ENCODE measurements around the gene WDR41.
A peak's percentile ranks its signal among the peaks of the same experiment; 100 is the strongest.
"Not testable (repeated sequence)": the region's sequence is repeated elsewhere in the genome, so short reads cannot be mapped to it uniquely, and the experiment has no call there.

Gene WDR41, protein sequence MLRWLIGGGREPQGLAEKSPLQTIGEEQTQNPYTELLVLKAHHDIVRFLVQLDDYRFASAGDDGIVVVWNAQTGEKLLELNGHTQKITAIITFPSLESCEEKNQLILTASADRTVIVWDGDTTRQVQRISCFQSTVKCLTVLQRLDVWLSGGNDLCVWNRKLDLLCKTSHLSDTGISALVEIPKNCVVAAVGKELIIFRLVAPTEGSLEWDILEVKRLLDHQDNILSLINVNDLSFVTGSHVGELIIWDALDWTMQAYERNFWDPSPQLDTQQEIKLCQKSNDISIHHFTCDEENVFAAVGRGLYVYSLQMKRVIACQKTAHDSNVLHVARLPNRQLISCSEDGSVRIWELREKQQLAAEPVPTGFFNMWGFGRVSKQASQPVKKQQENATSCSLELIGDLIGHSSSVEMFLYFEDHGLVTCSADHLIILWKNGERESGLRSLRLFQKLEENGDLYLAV

DNA sequence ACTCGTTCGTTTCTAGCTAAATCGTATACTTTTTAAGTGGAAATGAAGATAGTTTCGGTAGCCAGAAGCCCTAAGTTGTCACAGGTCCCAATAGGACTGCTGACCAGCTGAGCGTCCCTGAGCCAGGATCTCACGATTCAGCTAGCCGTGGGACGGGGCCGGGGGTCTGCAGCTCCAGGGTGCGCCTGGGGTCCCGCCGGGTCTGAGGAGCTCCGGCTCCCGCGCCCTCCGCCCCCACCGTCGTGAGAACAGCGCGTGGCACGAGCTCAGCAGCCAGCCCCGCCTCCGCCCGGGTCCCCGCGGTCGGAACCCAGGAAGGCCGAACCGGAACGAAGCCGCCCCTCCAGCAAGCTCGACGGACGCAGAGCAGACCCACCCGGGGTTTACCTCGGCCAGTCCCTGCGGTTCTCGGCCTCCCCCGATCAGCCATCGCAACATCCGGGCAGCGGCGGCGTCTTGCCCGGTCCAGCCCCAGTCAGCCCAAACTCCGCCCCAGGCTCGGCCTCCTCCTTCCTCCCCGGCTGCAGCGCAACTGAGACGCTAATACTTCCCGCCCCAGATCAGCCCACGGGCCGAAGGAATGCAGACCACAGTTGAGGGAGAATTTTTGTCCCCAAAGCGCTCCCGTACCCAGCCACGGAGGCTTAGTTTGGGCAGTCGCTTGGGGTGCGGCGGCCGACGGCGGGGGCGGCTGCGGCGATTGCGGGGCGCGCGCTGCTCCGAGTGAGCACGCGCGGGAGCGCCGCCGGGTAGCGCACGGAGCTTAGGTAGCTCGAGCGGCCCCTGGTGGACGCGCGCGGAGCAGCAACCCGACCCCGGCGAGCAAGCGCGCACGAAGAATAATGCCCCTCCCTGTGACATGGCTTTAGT is at the start of gene WDR41:
Gene WDR41 (minus strand): TSS at position 534 of the 870 bp plus-strand sequence. CDS start 96 bp downstream, at position 438.
- peak; percentile 69 for DNase-seq

GRCh38 chr5:77531297-77531696 is 39.2 kb upstream of the WDR41 start:
- no peak for DNase-seq

DNA sequence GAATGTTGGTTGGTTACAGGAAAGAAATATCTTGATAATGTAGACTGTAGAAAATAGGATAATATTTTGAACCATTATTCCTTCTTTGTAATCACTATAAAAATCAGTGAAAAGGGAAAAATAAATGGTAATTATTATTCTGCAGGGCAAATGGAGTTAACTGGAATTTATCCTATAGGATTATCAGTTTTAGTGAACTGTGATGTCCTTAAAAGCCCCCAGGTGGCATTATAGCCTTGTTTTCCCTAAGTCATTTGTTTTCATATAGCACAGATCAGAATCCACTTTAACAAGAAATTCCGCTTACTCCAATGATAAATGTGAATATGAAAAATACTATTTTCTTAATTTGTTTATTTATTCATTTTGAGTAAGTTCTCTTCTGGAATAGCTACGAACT is 26.2 kb upstream of the WDR41 start:
- DNase-seq: peak; percentile 20

DNA sequence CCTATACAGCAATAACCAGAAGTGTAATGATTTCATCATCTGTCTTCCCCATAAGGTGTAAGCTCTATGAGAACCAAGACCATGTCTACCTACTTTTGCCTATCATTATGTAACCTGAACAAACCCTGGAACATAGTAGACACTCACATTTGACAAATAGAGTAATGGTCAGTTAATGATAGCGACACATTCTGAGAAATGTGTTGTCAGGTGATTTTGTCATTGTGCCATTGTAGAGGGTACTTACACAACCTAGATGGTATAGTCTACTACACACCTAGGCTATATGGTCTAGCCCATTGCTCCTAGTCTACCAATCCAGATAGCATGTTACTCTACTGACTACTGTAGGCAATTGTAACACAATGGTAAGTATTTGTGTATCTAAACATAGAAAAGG is 22.3 kb upstream of the WDR41 start:
- no peak for DNase-seq

DNA sequence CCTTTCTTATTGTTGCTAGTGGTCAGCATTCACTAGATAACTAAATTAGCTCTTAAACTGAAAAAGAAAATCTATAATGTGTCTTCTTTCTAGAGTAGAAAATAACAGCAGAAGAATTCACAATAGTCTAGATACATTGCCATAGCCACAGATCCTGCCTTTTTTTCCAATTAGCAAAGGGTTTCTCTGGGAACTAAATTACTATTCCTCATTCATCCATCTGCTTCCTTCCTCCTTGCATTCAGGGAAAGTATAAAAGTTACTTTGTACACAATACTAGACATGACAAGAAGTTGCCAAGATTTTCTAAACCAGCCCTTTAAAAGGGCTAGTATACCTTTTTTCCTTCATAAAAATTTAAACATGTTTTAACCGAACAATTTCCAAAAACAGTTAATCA is 21.2 kb upstream of the WDR41 start:
- no peak for DNase-seq

DNA sequence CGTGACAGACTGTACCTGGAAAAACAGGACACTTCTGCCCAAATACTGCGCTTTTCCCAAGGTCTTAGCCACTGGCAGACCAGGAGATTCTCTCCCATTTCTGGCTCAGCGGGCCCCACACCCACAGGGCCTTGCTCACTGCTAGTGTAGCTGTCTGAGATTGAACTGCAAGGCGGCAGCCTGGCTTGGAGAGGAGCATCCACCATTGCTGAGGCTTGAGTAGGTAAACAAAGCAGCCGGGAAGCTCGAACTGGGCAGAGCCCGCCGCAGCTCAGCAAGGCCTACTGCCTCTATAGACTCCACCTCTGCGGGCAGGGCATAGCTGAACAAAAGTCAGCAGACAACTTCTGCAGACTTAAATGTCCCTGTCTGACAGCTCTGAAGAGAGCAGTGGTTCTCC is 9.0 kb upstream of the WDR41 start:
- not testable (repeated sequence) for DNase-seq

DNA sequence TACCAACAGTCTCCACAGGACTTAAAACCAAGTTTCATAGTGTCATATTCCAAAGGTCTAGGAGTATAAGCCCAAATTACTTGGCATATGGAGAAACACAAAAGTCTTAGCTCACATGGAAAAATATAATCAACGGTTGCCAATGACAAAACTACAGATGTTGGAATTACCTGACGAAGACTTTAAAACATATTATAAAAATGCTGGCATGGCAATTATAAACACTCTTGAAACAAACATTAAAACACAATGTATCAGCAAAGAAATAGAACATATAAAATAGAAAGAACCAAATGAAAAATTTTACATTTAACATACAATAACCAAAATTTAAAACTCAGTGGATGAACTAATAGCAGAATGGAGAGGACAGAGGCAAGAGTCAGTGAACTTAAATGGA is 7.9 kb upstream of the WDR41 start:
- no peak for DNase-seq

GRCh38 chr5:77499441-77499840 is 7.3 kb upstream of the WDR41 start:
- DNase-seq: no peak

DNA sequence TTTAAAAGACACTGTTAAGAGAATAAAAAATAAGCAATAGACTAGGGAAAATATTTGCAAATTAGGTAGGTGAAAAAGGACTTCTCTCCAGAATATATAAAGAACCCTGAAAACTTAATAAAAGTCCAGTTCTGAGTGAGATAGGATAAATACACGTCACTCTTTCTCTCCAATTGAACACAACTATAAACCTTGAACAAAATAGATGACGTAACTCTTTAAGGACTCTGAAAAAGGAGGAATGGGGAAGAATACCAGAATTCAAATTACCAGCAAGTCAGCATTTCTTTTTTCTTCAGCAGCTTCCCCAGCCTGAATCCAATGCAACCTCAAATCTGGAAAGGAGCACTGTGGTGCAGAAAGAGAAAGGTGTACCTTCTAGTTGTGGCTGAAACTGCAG is 6.8 kb upstream of the WDR41 start:
- DNase-seq: no peak

DNA sequence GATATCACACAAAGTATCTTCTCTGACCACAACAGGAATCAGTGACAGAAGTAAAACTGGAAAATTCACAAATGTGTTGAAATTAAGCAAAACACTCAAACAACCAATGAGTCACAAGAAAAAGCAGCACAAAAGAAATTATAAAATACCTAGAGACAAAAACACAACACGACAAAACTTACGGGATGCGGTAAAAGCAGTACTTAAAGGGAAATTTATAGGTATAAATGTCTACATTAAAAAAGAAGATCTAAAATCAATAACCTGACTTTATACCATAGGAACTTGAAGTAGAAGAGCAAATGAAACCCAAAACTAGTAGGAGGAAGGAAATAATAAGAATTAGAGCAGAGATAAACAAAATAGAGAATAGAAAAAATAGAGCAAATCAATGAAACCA is 2.8 kb upstream of the WDR41 start:
- DNase-seq: no peak

- no peak for DNase-seq
These were observed 511 bp upstream of the WDR41 start for GRCh38 chr5:77492653-77493000.

DNA sequence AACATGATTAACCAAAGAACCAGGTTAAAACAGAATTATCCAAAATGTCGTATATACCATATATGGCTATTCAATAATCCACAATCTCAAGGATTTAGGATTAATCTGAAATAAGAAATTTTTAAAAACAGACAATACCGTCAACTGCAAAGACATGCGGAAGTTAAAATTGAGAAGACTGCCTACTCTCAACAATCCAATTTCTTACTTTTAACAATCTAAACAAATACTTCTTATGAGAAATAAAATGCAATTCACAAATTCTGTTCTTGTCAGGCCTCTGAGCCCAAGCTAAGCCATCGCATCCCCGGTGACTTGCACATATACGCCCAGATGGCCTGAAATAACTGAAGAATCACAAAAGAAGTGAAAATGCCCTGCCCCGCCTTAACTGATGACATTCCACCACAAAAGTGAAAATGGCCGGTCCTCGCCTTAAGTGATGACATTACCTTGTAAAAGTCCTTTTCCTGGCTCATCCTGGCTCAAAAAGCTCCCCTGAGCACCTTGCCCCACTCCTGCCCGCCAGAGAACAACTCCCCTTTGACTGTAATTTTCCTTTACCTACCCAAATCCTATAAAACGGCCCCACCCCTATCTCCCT is 1.3 kb downstream of the WDR41 start:
- not testable (repeated sequence) for DNase-seq

DNA sequence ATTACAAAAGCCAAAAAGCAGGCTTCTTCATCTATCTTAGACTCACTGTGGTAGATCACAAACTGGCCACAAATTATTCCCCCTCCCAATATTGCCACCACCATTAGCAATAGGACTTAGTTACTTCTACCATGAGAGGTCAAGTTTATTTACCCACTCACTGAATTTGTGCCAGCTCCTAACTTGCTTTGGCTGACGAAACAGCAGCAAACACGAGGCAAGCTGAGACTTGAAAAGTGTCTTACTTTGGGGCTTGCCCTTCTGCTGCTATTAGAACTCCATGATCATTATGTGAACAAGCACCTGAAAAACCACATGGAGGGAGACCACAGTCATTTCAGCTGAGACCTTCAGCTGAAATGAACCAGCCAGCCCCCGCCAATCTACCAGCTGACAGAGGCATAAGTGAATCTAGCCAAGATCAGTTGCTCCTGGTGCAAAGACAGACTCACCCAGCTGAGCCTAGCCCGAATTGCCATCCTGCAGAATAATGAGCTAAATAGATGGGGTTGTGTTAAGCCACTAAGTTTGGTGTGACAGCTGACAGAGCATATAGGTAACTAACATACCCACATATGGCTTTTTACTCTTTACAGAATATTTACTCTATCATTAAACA is 5.7 kb downstream of the WDR41 start:
- no peak for DNase-seq

DNA sequence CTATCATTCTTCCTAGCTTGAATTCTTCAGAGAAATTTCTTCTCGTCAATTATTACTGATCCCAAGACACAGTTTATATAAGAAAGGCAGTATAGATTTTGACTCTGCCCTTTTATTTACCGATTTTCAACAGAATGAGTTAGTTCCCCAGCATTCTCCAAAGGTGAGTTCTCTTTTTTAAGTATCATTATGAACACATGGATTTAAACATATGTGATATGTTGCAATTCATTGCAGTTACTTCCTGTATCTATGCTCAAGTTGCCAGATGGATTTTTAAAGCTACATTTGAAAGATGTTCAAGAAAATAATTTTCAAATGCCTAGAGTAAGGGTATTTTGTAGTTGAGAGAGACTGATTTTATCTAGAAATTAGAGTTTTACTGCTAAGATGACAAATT is 8.4 kb downstream of the WDR41 start:
- no peak for DNase-seq

DNA sequence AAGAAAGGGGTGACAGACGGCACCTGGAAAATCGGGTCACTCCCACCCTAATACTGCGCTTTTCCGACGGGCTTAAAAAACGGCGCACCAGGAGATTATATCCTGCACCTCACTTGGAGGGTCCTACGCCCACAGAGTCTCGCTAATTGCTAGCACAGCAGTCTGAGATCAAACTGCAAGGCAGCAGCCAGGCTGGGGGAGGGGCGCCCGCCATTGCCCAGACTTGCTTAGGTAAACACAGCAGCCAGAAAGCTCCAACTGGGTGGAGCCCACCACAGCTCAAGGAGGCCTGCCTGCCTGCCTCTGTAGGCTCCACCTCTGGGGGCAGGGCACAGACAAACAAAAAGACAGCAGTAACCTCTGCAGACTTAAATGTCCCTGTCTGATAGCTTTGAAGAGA is 17.1 kb downstream of the WDR41 start:
- DNase-seq: not testable (repeated sequence)

- not testable (repeated sequence) for DNase-seq
These were observed 23.2 kb downstream of the WDR41 start for GRCh38 chr5:77468875-77469274.

DNA sequence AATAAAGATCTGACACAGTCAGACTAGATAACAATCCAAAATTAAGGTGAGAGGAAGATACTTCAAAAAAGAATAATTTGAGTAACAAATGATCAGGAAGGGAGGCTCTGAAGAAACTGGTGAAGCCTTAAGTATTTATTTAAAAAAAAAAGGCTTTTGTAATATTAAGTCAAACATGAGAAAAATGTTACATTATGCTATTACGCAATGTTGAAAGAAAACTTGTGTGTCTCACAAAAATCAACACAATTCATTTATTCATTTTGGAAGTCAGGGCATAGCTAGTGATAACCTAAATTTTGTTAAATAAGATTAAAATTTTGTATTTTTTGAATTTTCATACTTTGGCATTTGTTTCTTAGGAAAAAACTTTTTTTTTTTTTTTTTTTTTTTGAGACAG is 28.2 kb downstream of the WDR41 start:
- DNase-seq: no peak

- DNase-seq: no peak
These were observed 30.8 kb downstream of the WDR41 start for GRCh38 chr5:77461287-77461686.

- no peak for DNase-seq
These were observed 38.0 kb downstream of the WDR41 start for GRCh38 chr5:77454123-77454522.

DNA sequence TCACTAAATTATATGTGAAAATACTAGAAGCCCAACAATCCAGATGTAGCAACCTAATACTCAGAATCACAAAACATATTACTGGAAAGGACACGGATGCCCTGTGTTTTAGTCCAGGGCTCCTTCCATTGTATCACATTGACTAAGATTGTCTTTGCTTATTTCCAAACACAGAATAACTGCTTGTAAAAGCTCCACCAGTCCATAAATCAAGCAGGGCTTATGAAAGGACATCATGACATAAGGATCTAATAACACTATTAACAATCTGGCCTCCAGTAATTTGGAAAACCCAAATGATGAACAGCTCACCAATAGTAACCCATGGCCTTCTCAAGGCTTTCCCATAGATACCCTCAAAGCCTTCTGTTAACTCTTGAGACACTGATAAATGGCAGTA is 39.8 kb downstream of the WDR41 start:
- no peak for DNase-seq

GRCh38 chr5:77449981-77450380 is 42.1 kb downstream of the WDR41 start:
- no peak for DNase-seq

DNA sequence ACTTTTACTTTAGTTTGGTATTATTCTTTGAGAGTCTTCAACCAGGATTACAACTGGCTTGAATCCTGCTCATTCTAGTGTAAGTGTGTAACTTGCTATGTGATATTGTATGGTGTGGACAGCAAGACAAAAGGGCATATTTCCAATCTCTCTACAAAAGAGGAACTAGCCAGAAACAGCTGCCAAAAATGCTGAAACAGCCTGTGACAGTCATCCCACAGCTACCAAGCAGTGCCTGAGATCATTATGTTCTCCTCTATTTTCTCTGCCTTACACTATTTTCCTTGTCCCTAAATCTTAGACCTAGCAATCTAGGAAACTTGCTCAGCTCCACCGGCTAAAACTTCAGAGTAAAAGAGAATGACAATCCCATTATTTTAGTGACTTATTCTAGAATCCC is 42.8 kb downstream of the WDR41 start:
- no peak for DNase-seq

DNA sequence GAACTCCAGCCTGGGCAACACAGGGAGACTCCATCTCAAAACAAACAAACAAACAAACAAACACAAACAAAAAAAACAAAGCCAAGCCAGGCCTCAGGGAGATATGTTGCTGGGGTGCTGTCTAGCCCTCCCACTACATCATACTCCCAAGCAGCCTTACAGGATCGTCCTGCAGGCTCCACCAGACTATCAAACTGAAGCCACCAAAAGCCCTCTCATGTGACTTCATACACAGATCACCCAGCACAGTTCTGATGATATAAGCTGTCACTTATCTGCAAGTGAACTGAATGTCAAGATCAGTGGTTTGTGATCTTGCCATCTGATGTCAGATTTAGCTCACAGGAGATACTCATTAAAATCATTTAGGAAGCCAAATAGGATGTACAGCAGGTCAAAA is 43.3 kb downstream of the WDR41 start:
- DNase-seq: no peak

All from NCI-H1092 treated with DMSO at 0.1 percent for 48 hours (cell line).